Endometrial microvascular endothelial cells (primary cell): Measurements from ENCODE around the gene SNX2. TPM values are rescaled to one million over a fixed set of nuclear protein-coding genes. Genes with fewer than 3 reads are reported as not detected.

Source experiments
- in situ Hi-C: cut with HindIII; loops from 2 replicates; pipeline ENCODE4 v1.10.0; 2017; ENCODE audit warnings: low sequenced_read_pairs, low pct_unique_long_range_greater_than_20kb; ENCODE audit errors: inconsistent ontology term
- total RNA-seq: library from RNA; depleted of rRNA; stranded (reverse); fragments of >200 nt; gene quantifications from one replicate; pipeline ENCODE4 v1.2.3, GENCODE V29; 2015; ENCODE audit errors: inconsistent ontology term

The SNX2 gene, protein sequence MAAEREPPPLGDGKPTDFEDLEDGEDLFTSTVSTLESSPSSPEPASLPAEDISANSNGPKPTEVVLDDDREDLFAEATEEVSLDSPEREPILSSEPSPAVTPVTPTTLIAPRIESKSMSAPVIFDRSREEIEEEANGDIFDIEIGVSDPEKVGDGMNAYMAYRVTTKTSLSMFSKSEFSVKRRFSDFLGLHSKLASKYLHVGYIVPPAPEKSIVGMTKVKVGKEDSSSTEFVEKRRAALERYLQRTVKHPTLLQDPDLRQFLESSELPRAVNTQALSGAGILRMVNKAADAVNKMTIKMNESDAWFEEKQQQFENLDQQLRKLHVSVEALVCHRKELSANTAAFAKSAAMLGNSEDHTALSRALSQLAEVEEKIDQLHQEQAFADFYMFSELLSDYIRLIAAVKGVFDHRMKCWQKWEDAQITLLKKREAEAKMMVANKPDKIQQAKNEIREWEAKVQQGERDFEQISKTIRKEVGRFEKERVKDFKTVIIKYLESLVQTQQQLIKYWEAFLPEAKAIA
- total RNA-seq: 57.0 TPM

DNA sequence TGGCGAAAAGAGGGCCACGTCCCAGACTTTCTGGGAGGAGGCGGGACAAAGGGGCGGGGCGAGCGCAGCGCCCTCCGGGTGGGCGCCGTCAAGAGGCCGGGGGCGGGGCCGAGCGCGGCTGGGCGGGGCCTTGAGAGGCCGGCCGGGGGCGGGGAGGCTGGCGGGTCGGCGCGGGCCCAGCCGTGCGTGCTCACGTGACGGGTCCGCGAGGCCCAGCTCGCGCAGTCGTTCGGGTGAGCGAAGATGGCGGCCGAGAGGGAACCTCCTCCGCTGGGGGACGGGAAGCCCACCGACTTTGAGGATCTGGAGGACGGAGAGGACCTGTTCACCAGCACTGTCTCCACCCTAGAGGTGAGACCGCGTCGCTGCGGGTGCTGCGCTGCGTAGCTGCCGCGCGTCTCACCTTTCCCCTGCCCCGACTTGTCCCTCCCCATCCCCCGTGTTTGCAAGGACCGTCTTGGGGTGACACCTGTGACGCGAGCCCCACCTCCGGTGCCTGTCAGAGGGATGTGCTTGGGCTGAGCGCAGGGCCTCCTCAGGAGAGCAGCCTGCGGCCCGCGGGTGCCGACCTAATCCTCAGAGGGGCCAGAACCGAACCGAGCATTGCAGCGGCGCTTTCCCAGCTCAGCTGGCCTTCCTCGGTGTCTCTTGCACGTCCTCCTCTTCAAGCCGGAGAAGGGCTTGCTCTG is at the start of gene SNX2:
Gene SNX2 (plus strand): TSS at position 220 of the 689 bp plus-strand sequence. CDS start 24 bp downstream, at position 244.
- in situ Hi-C loops: no loop called here

DNA sequence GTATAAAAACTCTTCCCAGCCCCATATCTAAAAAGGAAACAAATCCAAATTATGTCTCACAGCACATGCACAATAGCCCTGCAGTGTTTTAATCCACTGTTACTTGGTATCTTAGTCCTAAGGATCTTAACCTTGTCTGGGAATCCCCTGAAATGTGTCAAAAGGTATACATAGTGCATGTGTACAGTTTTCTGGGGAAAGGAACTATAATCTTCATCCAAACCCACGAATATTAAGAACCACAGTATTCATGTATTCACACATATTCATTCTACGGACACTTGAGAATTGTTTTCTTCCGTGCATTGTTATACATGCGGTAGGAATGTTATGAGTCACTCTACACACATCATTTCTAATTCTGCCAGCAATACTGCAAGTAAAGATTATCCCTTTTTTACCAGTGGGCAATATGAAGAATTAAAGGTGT is 47.8 kb upstream of the SNX2 start:
- in situ Hi-C loops: no loop called here

DNA sequence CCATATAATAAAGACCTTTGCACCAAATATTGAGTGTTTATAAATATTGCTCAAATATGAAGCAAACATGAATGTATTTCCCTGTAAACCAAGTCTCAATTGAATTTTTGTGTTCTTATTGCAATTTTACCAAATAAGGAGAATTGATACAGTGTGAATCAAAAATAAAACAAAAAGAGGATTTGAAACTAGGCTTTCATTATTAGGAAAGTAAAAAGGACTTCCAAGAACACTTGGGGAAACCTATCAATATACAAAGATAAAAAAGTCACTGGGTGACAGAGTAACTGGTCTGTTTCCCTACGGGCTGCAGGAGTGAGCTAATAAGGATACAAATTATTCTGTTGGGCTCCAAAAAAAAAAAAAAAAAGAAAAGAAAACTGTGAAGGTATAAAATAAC is 44.8 kb upstream of the SNX2 start:
- in situ Hi-C loops: no loop called here

DNA sequence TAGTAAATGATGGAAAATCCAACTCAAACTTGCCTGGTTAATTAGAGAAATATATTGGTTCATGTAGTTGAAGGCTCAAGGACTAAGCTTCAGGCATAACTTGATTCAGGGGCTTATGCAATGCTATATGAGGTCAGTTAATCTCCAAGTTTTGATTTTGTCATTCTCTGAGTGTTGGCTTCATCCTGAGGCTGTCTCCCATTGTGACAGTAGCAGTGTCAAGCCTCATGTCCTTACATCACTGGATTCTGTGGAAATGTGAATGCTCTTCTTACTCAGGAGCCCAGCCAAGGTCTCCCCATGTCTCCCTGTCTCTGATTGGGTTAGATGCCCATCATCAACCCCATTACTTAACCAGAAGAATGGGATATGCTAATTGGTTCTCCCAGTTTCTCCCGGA is 44.4 kb upstream of the SNX2 start:
- in situ Hi-C loops: no loop called here

DNA sequence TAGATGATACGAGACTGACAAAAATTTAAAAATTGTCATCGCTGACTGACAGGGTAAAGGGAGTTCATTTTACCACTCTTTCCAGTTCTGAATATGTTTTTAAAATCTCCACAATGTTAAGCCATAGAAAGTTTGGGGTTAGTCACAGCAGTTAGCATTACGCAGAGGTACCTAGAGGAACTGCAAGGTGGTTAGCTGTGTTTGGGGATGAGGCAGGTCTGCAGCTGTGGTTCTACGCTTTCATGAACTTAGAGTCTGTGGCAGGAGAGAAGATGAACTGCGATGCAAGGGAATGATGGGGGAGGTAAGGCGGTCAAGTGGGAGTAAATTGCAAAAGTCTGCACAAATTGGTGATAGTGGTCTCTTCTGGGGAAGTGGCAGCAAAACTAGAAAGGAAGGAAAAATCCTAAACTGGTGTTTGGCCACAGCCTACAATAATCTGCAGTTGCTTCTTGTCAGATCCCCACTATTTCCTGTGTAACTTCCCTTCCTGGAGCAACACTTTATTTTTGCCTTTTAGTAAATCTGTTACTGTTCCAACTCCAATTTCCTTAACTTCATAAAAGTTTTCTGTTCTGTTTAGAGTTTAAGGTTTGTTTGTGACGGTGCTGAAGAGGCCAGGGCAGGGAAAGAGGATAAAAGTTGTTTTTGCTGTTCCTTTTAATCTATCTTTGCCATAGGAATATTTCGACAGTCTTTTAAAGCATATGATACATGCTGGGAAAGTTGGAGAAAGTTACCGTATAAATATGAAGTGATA is 38.6 kb upstream of the SNX2 start:
- in situ Hi-C loops: no loop called here

DNA sequence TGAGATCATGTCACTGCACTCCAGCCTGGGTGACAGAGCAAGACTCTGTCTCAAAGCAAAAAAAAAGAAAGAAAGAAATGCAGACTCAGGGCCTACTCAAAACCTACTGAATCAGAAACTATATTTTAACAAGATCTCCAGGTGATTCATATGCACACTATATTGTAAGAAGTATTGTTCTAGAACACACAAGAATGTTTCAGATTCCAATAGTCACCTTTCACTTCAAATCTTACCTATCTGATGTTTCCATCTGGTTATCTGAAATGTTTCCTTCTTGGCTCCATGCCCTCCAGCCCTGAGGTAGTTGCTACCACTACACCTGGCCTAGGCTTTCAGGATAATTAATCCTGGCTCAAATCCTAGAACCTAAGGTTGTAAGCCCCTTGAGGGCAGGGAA is 36.8 kb upstream of the SNX2 start:
- in situ Hi-C loops: no loop called here

DNA sequence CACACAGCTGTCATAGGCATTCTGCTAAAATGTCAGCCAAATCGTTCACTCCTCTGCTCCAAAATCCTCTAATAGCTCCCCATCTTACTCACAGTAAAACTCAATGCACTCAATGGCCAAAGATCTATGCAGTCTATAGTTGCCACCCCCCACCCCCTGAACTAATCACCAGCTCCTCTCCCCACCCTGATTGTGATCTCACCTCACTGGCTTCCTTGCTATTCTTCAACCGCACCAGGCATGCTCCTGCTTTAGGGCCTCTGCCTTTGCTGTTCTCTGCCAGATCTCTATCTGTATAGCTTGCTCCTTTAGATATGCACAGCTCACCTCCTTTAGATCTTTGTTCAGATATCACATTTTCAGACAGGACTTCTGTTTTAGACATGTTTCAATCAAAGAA is 33.2 kb upstream of the SNX2 start:
- in situ Hi-C loops: no loop called here

DNA sequence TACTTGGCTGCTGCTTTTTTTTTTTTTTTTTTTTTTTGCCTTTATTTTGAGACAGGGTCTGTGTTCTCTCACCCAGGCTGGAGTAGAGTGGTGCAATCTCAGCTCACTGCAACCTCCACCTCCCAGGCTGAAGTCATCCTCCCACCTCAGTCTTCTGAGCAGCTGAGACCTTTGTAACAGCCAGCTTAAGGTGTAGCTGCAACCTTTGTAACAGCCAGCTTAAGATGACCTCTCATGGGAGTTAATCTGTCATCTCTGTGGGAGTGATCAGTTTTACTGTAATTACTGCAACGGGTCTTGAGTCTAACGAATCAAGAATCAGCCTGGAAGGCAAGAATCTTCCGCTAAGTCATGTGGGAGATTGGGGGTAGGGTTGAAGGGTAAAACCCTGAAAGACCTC is 31.6 kb upstream of the SNX2 start:
- in situ Hi-C loops: no loop called here

DNA sequence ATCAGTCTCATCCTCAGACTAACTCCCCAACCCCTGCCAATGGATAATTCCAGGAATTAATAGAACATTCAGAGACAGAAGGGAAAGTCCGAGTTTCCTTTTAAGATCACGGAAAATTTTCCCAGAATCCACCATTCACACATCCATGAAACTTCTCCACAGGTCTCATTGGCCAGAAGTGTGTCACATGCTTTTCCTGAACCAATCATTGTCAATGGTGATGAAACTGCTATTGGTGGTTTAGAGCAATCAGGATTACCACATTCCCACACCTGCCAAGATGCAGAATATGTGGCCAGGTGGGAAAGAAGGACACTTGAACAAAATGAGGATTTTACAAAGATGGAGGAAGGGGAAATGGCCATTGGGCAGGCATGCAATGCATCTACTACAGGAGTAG is 29.3 kb upstream of the SNX2 start:
- in situ Hi-C loops: no loop called here

DNA sequence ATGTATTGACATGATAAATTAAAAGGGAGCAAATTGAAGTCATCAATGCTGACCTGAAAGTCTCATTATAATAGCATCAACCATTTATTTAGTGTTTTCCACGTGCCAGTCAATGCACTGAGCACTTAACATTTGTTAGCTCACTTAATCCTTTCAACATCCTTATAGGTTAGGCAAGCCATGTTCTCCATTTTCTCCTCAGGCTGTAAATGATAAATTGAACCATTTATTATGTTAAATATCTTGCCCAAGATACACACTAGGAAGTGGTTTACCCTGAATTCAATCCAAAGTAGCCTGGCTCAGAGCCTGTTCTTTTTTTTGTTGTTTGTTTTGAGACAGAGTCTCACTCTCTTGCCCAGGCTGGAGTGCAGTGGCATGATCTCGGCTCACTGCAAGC is 25.0 kb upstream of the SNX2 start:
- in situ Hi-C loops: no loop called here

DNA sequence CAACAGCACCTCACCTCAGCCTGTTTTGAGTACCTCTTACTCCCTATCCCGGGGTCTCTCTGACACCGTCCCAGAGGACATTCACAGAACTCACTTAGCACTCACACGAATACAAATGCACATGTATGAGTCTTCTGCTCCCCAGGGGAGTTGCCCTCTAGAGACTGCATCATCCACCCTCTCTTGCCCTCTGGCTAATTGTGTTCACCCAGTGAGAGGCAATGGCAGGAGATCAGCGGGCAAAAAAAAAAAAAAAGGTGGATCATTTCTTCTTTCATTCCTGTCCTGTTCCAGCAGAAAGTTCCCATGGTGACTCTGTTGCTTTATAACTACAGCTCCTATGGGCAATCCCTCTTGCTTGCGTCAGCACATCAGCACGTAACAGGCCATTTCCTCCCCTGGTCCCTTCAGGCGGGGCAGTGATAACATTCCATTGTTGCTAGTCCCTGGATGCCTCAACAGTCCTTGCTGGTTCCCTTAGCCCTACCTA is 23.5 kb upstream of the SNX2 start:
- in situ Hi-C loops: no loop called here

DNA sequence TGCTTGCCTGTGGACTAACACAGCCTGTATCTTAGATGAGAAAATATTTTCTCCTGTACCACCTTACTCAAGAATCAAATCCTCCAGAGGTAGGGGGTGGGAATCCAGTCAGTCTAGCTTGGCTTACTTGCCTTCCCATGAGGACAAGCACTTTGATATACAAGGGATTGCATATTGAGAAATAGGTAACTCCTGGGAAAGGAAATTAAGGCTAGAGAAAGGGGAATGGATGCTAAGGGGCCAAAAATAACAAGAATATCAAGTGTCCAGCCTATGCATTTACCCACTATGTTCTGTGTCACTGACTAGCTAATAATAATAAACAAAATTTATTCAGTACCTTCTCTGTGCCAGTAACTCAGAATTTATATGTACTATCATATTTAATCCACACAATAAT is 21.4 kb upstream of the SNX2 start:
- in situ Hi-C loops: no loop called here

DNA sequence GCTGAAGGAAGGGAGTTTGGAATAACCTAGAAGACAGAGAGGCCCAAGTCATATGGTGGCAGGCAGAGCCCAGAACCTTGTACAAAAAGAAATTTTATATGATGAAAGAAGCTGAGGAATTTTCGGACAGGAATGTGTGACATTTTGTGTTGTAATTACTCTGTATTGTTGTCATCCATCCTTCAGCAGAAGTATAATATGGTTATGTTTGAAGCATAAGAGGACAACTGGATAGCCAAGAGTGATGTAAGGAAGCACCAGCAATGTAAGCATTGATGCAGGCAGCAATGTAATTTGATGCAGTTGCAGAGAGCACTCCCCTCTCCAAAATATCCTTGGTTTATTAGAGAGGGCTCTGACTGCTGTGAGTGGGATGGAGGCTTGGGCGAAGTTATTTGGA is 19.1 kb upstream of the SNX2 start:
- in situ Hi-C loops: no loop called here

DNA sequence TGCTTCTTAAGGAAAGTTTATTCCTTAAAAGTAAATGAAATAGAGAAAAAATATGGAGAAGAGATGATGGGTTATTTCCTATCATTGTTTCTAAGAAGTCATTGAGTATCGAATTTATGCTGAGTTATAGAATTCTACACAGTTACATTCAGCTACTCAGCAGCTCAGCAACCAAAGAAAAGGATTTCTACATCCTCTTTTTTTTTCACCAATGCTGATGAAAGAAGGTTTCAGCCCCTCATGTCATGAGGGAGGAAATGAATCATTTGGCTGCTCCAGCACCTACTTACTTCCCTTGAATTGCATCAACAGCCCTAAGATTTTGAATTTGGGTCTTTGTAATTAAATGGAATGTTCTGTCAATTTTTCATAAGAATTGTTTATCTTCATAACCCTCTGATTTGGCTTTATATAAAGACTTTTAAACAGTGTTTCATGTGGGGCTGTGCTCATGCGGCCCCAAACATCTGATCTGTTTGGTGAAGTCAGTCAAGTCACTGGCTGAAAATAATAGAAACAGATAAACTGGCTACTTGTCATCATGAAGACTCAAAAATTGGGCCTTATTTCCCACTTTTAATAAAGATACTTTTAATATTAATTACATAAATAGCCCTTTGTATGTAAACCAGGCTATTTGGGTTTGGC is 18.5 kb upstream of the SNX2 start:
- in situ Hi-C loops: no loop called here

DNA sequence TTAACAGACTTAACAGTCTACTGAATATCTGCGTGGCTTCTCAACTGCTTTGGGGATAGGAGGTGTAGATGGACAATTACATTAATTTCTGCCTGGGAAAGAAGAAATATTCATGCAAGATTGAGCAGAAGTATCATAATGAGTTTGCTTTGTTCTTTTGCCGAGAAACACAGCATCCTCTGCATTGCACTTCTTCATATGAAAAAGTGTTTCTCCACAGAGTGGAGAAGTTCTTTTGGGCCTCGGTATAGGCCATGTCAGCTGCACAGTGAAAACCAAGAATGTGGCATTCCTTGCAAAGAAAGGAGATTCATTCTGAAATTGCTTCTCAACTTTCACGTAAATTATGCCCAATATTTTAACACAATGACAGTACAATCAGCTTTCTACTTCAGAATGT is 17.6 kb upstream of the SNX2 start:
- in situ Hi-C loops: no loop called here

DNA sequence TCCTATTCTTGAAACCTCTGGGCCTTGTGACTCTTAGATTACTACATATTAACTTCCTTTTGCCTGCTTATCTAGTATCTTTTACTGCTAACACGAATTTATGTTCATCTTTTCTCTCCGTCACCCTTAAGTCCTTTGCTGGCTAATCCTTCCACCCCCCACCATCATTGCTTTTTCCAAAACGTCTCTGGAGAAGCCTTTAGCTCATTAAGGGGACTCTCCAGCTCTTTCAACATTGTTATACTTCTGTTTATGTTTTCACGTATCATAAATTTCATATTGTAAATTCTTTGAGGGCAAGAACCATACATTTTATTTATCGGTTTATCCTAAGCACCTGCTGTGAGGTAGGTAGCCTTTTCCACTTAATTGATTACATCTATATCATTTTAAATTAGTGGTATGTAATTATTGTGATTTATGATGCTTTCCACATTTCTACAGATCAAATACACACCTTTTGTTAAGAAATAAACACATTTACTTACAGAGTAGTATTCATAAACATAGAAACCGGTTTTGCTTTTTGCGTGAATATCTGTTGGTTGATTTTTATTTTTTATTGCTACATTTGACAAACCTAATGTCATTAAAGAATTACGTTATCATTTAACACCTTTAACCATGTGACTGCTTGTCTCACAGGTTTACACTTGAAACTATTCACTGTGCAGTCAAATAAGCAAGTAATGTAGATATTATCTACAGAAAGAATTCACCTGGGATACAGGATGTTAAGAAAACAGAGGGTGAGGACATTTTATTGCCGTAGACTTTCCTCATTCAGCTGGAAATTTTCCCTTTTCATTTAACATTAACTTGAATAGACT is 15.4 kb upstream of the SNX2 start:
- in situ Hi-C loops: no loop called here

DNA sequence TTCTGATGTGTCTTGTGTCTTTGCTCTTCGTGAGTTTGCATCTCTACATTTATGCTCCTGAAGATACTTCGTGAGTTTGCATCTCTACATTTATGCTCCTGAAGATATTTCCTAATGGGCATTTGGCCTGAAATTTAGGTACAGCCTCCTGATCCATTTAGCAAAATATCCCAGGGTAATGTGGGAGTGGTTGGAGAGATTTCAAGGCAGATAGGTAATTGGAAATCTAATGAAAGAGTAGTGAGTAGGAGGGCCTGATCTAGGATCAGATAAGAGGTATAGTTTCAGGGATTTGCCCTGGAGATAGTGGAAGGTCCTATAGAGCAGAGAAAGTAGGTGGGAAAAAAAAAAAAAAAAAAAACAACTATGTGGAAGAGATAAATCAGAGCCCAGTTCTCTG is 14.6 kb upstream of the SNX2 start:
- in situ Hi-C loops: no loop called here

DNA sequence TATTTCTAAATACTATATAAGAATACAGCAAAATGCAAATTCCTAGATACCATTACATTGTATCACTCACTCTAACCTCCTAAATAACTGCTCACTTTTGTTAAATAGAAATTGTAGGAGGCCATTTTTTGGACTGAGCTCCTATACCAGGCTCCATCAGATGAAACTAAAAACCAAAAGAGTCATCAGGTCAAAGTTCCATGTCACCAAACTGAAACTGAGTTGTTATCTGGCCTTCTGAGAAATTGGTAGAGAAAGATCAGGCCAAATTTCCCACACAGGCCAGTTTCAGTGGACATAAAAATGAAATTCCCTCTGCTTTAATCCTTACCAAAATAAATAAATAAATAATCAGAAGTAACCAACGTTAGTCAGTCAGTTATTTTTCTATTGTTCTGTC is 13.8 kb upstream of the SNX2 start:
- in situ Hi-C loops: no loop called here
